Common myeloid progenitor, CD34-positive (primary cell): ENCODE data around the gene PPM1F.
"Not testable (repeated sequence)": the region's sequence is repeated elsewhere in the genome, so short reads cannot be mapped to it uniquely, and the experiment has no call there.

Experiments
- CTCF ChIA-PET: fragments of 350-600 bp; sonication (Branson Sonifier 250); formaldehyde crosslinking; loops from one replicate; lab custom pipeline; 2021; ENCODE audit warnings: antibody characterized with exemption; lab: Charles Lee
- POLR2A ChIA-PET: fragments of 350-600 bp; sonication (Branson Sonifier 250); formaldehyde crosslinking; loops from one replicate; lab custom pipeline; 2021; ENCODE audit warnings: antibody characterized with exemption; lab: Charles Lee
- DNase-seq, 3 donors: peaks; one replicate each; pipeline versions ENCODE4 v3.0.0 to v3.0.0-alpha.2; 2013
- H3K27ac ChIP-seq, 2 experiments: 1 replicate in 1 of 2; 2 replicates in 1 of 2; pipeline ENCODE4 v1.7.0; 2013; ENCODE audit warnings: inconsistent platforms in 2 of 2, low read length in 2 of 2, mild to moderate bottlenecking in 2 of 2, low read depth in 1 of 2, moderate library complexity in 1 of 2; ENCODE audit not compliant: severe bottlenecking in 2 of 2, insufficient read depth in 1 of 2, poor library complexity in 1 of 2
- H3K27me3 ChIP-seq, 5 experiments: replicated peaks in 2 of 5; 1 replicate in 3 of 5; 2 replicates in 2 of 5; pipeline versions ENCODE4 v1.6.1 to v1.7.0; 2013; ENCODE audit warnings: low read length in 4 of 5, mild to moderate bottlenecking in 2 of 5, moderate library complexity in 2 of 5, inconsistent platforms in 1 of 5; ENCODE audit not compliant: insufficient read depth in 5 of 5, control insufficient read depth in 4 of 5
- H3K36me3 ChIP-seq, 4 experiments: 1 replicate in 2 of 4; 2 replicates in 2 of 4; pipeline versions ENCODE4 v1.6.1 to v1.7.0; 2013; ENCODE audit warnings: low read length in 3 of 4, control low read depth in 1 of 4, mild to moderate bottlenecking in 1 of 4; ENCODE audit not compliant: control insufficient read depth in 4 of 4, insufficient read depth in 4 of 4
- H3K4me1 ChIP-seq, 4 experiments: 1 replicate in 3 of 4; 2 replicates in 1 of 4; pipeline versions ENCODE4 v1.6.1 to v1.7.1; 2013; ENCODE audit warnings: low read length in 3 of 4, mild to moderate bottlenecking in 3 of 4, control low read depth in 1 of 4, inconsistent platforms in 1 of 4, moderate library complexity in 1 of 4; ENCODE audit not compliant: control insufficient read depth in 4 of 4, insufficient read depth in 4 of 4; ENCODE audit errors: control extremely low read depth in 1 of 4
- H3K4me3 ChIP-seq, 7 experiments: 1 replicate in 4 of 7; 2 replicates in 3 of 7; pipeline versions ENCODE4 v1.5.1 to v1.7.0; 2013; ENCODE audit warnings: mild to moderate bottlenecking in 7 of 7, low read length in 6 of 7, moderate library complexity in 6 of 7, inconsistent platforms in 2 of 7, low read depth in 2 of 7, control low read depth in 1 of 7; ENCODE audit not compliant: insufficient read depth in 4 of 7, control insufficient read depth in 1 of 7; ENCODE audit errors: extremely low read depth in 1 of 7
- H3K9me3 ChIP-seq, 5 experiments: 1 replicate in 4 of 5; 2 replicates in 1 of 5; pipeline versions ENCODE4 v1.6.1 to v1.7.1; 2013; ENCODE audit warnings: low read length in 4 of 5, mild to moderate bottlenecking in 2 of 5, inconsistent platforms in 1 of 5, low read depth in 1 of 5, moderate library complexity in 1 of 5; ENCODE audit not compliant: control insufficient read depth in 4 of 5, insufficient read depth in 2 of 5; ENCODE audit errors: control extremely low read depth in 1 of 5
- WGBS: methylation state at CpG from one replicate; pipeline ENCODE4 v1.1.5; 2013; ENCODE audit not compliant: insufficient coverage; 5-methylcytosine and 5-hydroxymethylcytosine counted together

The PPM1F gene

GRCh38 chr22:21896951-21897513 lies 55.6 kb downstream of the PPM1F start:
- ChIA-PET CTCF (no interaction called here), POLR2A (interaction anchor here (0.6 kb wide), 1 partner anchor 16 kb away, joined by 3 read pairs; no protein-coding TSS in a partner anchor)
- 100% methylated on average over 4 of the region's 5 CpGs for WGBS
- Histone ChIP-seq H3K4me3 (no peak overlapping the region), H3K4me1 (no peaks in the 10 kb centered on the region), H3K36me3 (no peaks in the 10 kb centered on the region), H3K27me3 (no peaks in the 10 kb centered on the region), H3K9me3 (peaks cover 0 to 2% (median 0%) of the 10 kb centered on the region in 5 experiments), H3K27ac (no peak overlapping the region)
- no peak for DNase-seq

- CTCF ChIA-PET, POLR2A ChIA-PET, H3K9me3 ChIP-seq, H3K36me3 ChIP-seq, DNase-seq, H3K27ac ChIP-seq, H3K4me1 ChIP-seq, H3K4me3 ChIP-seq, H3K27me3 ChIP-seq: not testable (repeated sequence)
- WGBS = 100% methylated on average over 3 of the region's 4 CpGs
Measured at GRCh38 chr22:21896275-21896674, 56.4 kb downstream of the PPM1F start.

GRCh38 chr22:21894799-21895198 lies 57.8 kb downstream of the PPM1F start:
- DNase-seq = no peak
- Histone ChIP-seq H3K4me1 (no peaks in the 10 kb centered on the region), H3K9me3 (peaks cover 0 to 2% (median 0%) of the 10 kb centered on the region in 5 experiments), H3K4me3 (no peak overlapping the region), H3K27ac (no peak overlapping the region), H3K27me3 (no peaks in the 10 kb centered on the region), H3K36me3 (no peaks in the 10 kb centered on the region)
- WGBS = 92% methylated on average over 7 of the region's 8 CpGs
- ChIA-PET POLR2A (no interaction called here), CTCF (no interaction called here)

- ChIA-PET POLR2A (no interaction called here), CTCF (no interaction called here)
- Histone ChIP-seq H3K4me1 (no peaks in the 10 kb centered on the region), H3K27me3 (no peaks in the 10 kb centered on the region), H3K4me3 (no peak overlapping the region), H3K9me3 (peaks cover 0 to 2% (median 0%) of the 10 kb centered on the region in 5 experiments), H3K36me3 (no peaks in the 10 kb centered on the region), H3K27ac (no peak overlapping the region)
- no peak for DNase-seq
- 96% methylated on average over 3 of the region's 10 CpGs for WGBS
Measured at GRCh38 chr22:21889251-21889990, 63.2 kb downstream of the PPM1F start.

- POLR2A ChIA-PET = no interaction called here
- Histone ChIP-seq H3K4me1 (no peaks in the 10 kb centered on the region), H3K27me3 (no peaks in the 10 kb centered on the region), H3K9me3 (peaks cover 0 to 2% (median 0%) of the 10 kb centered on the region in 5 experiments), H3K4me3 (no peak overlapping the region), H3K27ac (no peak overlapping the region), H3K36me3 (no peaks in the 10 kb centered on the region)
- CTCF ChIA-PET = no interaction called here
- DNase-seq = no peak
Measured at GRCh38 chr22:21887841-21888240, 64.8 kb downstream of the PPM1F start.

GRCh38 chr22:21883930-21884329 lies 68.7 kb downstream of the PPM1F start:
- DNase-seq, H3K9me3 ChIP-seq, CTCF ChIA-PET, POLR2A ChIA-PET, H3K27ac ChIP-seq, H3K27me3 ChIP-seq, H3K4me3 ChIP-seq, H3K4me1 ChIP-seq, H3K36me3 ChIP-seq: not testable (repeated sequence)
- 100% methylated on average over 1 of the region's 26 CpGs for WGBS

- H3K4me1 ChIP-seq, H3K27ac ChIP-seq, CTCF ChIA-PET, H3K9me3 ChIP-seq, H3K4me3 ChIP-seq, H3K27me3 ChIP-seq, H3K36me3 ChIP-seq, DNase-seq: not testable (repeated sequence)
- WGBS = no CpG with 5 or more reads among the region's 7 CpGs
- POLR2A ChIA-PET = interaction anchor here (0.7 kb wide), 1 partner anchor 116 kb away, joined by 3 read pairs; no protein-coding TSS in a partner anchor
Measured at GRCh38 chr22:21882754-21883333, 69.8 kb downstream of the PPM1F start.
